B cell (primary cell): ENCODE data around the gene CCDC14.

Source experiments
- EZH2 ChIP-seq: IDR thresholded peaks from 2 replicates; pipeline ENCODE4 v1.6.1; 2012; ENCODE audit warnings: borderline replicate concordance, low read depth, mild to moderate bottlenecking, moderate library complexity, low read length; ENCODE audit not compliant: insufficient read depth, poor library complexity, severe bottlenecking
- TF ChIP-seq, protein P1 (sequence below): fragments of 200-600 bp; IDR thresholded peaks from one replicate; pipeline ENCODE4 v1.8.0; 2022; ENCODE audit warnings: antibody characterized with exemption, mild to moderate bottlenecking

DNA sequence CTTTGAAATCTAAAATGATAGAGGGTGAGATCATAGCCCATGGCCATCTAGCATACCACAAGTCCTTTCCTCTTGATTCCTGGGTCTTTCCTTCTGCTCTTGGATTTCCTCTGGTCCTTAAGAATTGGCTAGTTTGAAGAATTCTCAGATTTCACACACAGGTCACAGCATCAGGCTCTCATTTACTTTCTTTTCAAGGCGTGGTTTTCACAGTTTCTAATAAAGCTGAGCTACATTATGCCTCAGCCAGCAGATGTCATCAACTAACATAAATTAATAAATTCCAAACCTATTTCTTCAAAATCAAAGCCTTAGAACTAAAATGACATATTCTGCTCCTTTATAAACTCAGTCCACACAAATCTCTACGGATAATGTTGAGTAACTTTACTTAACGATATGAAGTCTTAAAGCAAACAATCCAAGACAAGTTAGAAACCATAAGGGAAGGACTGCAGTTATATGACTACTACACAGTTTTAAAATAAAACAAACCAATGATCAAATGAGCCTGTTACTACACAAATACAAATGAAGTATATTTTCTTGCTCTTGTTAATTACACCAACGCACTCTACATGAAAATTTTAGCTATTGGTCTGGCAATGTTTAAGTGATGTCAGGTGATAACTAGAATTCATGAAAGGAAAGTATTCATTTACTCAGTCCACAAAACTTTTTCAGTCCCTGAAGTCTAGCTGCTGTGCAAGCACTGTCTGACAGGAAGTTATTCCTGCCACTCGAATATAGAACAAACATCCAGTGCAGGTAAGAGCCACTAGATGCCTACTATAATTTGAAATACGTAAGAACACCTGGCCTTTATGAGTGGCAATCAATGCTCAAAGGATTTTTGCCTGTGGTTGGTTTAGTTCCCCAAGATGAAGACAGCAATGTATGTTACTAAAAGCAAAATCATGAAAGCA is 9.2 kb downstream of the CCDC14 start:
- TF ChIP-seq, protein P1, sequence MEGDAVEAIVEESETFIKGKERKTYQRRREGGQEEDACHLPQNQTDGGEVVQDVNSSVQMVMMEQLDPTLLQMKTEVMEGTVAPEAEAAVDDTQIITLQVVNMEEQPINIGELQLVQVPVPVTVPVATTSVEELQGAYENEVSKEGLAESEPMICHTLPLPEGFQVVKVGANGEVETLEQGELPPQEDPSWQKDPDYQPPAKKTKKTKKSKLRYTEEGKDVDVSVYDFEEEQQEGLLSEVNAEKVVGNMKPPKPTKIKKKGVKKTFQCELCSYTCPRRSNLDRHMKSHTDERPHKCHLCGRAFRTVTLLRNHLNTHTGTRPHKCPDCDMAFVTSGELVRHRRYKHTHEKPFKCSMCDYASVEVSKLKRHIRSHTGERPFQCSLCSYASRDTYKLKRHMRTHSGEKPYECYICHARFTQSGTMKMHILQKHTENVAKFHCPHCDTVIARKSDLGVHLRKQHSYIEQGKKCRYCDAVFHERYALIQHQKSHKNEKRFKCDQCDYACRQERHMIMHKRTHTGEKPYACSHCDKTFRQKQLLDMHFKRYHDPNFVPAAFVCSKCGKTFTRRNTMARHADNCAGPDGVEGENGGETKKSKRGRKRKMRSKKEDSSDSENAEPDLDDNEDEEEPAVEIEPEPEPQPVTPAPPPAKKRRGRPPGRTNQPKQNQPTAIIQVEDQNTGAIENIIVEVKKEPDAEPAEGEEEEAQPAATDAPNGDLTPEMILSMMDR = no peak
- TF ChIP-seq EZH2 = no peak
